ENCODE results near the gene SNX25. TPM values are rescaled to one million over a fixed set of nuclear protein-coding genes. Genes with fewer than 3 reads are reported as not detected.
A peak's percentile ranks its signal among the peaks of the same experiment; 100 is the strongest.

Gene SNX25
- total RNA-seq (10 to 100 TPM; 16.9 to 19.9 (median 19.6) TPM), polyA plus RNA-seq (10.5 TPM)
- long read RNA-seq, donor 1, transcript SNX25-201 (19 exons, 3,264 nt): major isoform, 41 of 73 reads
- long read RNA-seq, donor 1, partial matches to known transcripts: 10 of 73 reads
- long read RNA-seq, donor 1, other reads (novel, unspliced or antisense): 22 of 73 reads
- long read RNA-seq, donor 2, transcript SNX25-201 (19 exons, 3,264 nt): major isoform, 20 of 34 reads
- long read RNA-seq, donor 2, partial matches to known transcripts: 2 of 34 reads
- long read RNA-seq, donor 2, other reads (novel, unspliced or antisense): 12 of 34 reads
- long read RNA-seq, donor 3, partial matches to known transcripts: 3 of 10 reads
- long read RNA-seq, donor 3, other reads (novel, unspliced or antisense): 6 of 10 reads
- long read RNA-seq, donor 4, transcript SNX25-201 (19 exons, 3,264 nt): major isoform, 9 of 14 reads
- long read RNA-seq, donor 4, partial matches to known transcripts: 1 of 14 reads
- long read RNA-seq, donor 4, other reads (novel, unspliced or antisense): 4 of 14 reads

- Histone ChIP-seq H3K27ac (ENCODE audit: low read length) (peak within 1 kb of the TSS; percentile 90), H3K27me3 (ENCODE audit: control insufficient read depth, insufficient read depth) (no peaks in the 10 kb centered on the region), H3K4me1 (ENCODE audit: control insufficient read depth, insufficient read depth, low read length) (peaks cover 4% of the 10 kb centered on the region), H3K9me3 (ENCODE audit: control insufficient read depth, low read length) (no peaks in the 10 kb centered on the region), H3K4me3 (ENCODE audit: low read length) (peak within 1 kb of the TSS; percentile 96)
- intact Hi-C loops (cut with DNase I): loop anchor here in 1 of 4 donors (10.0 kb wide), 1 partner anchor 96 kb away; no protein-coding TSS in a partner anchor
- peak; percentile 91 to 96 (median 96) for DNase-seq
- under 1% methylated on average over 72 of the region's 72 CpGs for WGBS
- peak; percentile 96 to 97 for ATAC-seq
Observed at GRCh38 chr4:185209031-185209851, at the start of gene SNX25. SNX25 (plus strand) TSS chr4:185209598; CDS start chr4:185209827, 229 bp downstream.

- H3K9me3 ChIP-seq (ENCODE audit: control insufficient read depth, low read length): no peaks in the 10 kb centered on the region
- no peak for DNase-seq
- WGBS: 33% methylated on average over 2 of the region's 2 CpGs
- no peak overlapping the region for H3K4me3 ChIP-seq (ENCODE audit: low read length)
- no peaks in the 10 kb centered on the region for H3K27me3 ChIP-seq (ENCODE audit: control insufficient read depth, insufficient read depth)
- intact Hi-C loops (cut with DNase I): no loop called here
- no peak overlapping the region for H3K27ac ChIP-seq (ENCODE audit: low read length)
- peak; percentile 40 to 52 for ATAC-seq
- H3K4me1 ChIP-seq (ENCODE audit: control insufficient read depth, insufficient read depth, low read length): peaks cover 2% of the 10 kb centered on the region
Observed at GRCh38 chr4:185165605-185166063, 43.8 kb upstream of the SNX25 start.

- intact Hi-C loops (cut with DNase I): no loop called here
- H3K9me3 ChIP-seq (ENCODE audit: control insufficient read depth, low read length): no peaks in the 10 kb centered on the region
- DNase-seq (no peak), ATAC-seq (no peak)
- 83% methylated on average over 9 of the region's 9 CpGs for WGBS
- no peak overlapping the region for H3K4me3 ChIP-seq (ENCODE audit: low read length)
- H3K27ac ChIP-seq (ENCODE audit: low read length): no peak overlapping the region
- no peaks in the 10 kb centered on the region for H3K27me3 ChIP-seq (ENCODE audit: control insufficient read depth, insufficient read depth)
- peaks cover 2% of the 10 kb centered on the region for H3K4me1 ChIP-seq (ENCODE audit: control insufficient read depth, insufficient read depth, low read length)
Observed at GRCh38 chr4:185167234-185167633, 42.2 kb upstream of the SNX25 start.

GRCh38 chr4:185171373-185172071 is 37.9 kb upstream of the SNX25 start:
- Histone ChIP-seq H3K9me3 (ENCODE audit: control insufficient read depth, low read length) (no peaks in the 10 kb centered on the region), H3K27me3 (ENCODE audit: control insufficient read depth, insufficient read depth) (no peaks in the 10 kb centered on the region), H3K4me3 (ENCODE audit: low read length) (no peak overlapping the region), H3K27ac (ENCODE audit: low read length) (no peak overlapping the region), H3K4me1 (ENCODE audit: control insufficient read depth, insufficient read depth, low read length) (peaks cover 2% of the 10 kb centered on the region)
- no peak for DNase-seq
- WGBS: 93% methylated on average over 2 of the region's 2 CpGs
- ATAC-seq: no peak
- intact Hi-C loops (cut with DNase I): no loop called here

- no peak overlapping the region for H3K4me3 ChIP-seq (ENCODE audit: low read length)
- no peaks in the 10 kb centered on the region for H3K27me3 ChIP-seq (ENCODE audit: control insufficient read depth, insufficient read depth)
- H3K4me1 ChIP-seq (ENCODE audit: control insufficient read depth, insufficient read depth, low read length): peaks cover 3% of the 10 kb centered on the region
- no peaks in the 10 kb centered on the region for H3K9me3 ChIP-seq (ENCODE audit: control insufficient read depth, low read length)
- WGBS: 93% methylated on average over 3 of the region's 3 CpGs
- no peak overlapping the region for H3K27ac ChIP-seq (ENCODE audit: low read length)
- DNase-seq (no peak), ATAC-seq (no peak)
- intact Hi-C loops (cut with DNase I): no loop called here
Observed at GRCh38 chr4:185179488-185179887, 29.9 kb upstream of the SNX25 start.

GRCh38 chr4:185182239-185182638 is 27.2 kb upstream of the SNX25 start:
- DNase-seq: no peak
- H3K4me1 ChIP-seq (ENCODE audit: control insufficient read depth, insufficient read depth, low read length): peaks cover 1% of the 10 kb centered on the region
- WGBS: 79% methylated on average over 2 of the region's 2 CpGs
- no peak overlapping the region for H3K27ac ChIP-seq (ENCODE audit: low read length)
- no peaks in the 10 kb centered on the region for H3K9me3 ChIP-seq (ENCODE audit: control insufficient read depth, low read length)
- H3K4me3 ChIP-seq (ENCODE audit: low read length): no peak overlapping the region
- no peak for ATAC-seq
- no peaks in the 10 kb centered on the region for H3K27me3 ChIP-seq (ENCODE audit: control insufficient read depth, insufficient read depth)
- intact Hi-C loops (cut with DNase I): loop anchor here in 1 of 4 donors (5.0 kb wide), 1 partner anchor 145 kb away; no protein-coding TSS in a partner anchor

- intact Hi-C loops (cut with DNase I): loop anchor here in 1 of 4 donors (5.0 kb wide), 1 partner anchor 146 kb away; no protein-coding TSS in a partner anchor
- ATAC-seq (peak; percentile 66 to 78), DNase-seq (peak in 2 of 3 donors; percentile 76 to 87)
- H3K27ac ChIP-seq (ENCODE audit: low read length): no peak overlapping the region
- WGBS: 38% methylated on average over 6 of the region's 6 CpGs
- H3K4me1 ChIP-seq (ENCODE audit: control insufficient read depth, insufficient read depth, low read length): peaks cover 1% of the 10 kb centered on the region
- no peaks in the 10 kb centered on the region for H3K27me3 ChIP-seq (ENCODE audit: control insufficient read depth, insufficient read depth)
- no peaks in the 10 kb centered on the region for H3K9me3 ChIP-seq (ENCODE audit: control insufficient read depth, low read length)
- no peak overlapping the region for H3K4me3 ChIP-seq (ENCODE audit: low read length)
Observed at GRCh38 chr4:185183622-185184281, 25.6 kb upstream of the SNX25 start.

- H3K4me1 ChIP-seq (ENCODE audit: control insufficient read depth, insufficient read depth, low read length): no peaks in the 10 kb centered on the region
- H3K4me3 ChIP-seq (ENCODE audit: low read length): no peak overlapping the region
- H3K27ac ChIP-seq (ENCODE audit: low read length): no peak overlapping the region
- no peaks in the 10 kb centered on the region for H3K9me3 ChIP-seq (ENCODE audit: control insufficient read depth, low read length)
- no peaks in the 10 kb centered on the region for H3K27me3 ChIP-seq (ENCODE audit: control insufficient read depth, insufficient read depth)
- no peak for DNase-seq
- no peak for ATAC-seq
- WGBS: 64% methylated on average over 3 of the region's 3 CpGs
- intact Hi-C loops (cut with DNase I): no loop called here
Observed at GRCh38 chr4:185186769-185187168, 22.6 kb upstream of the SNX25 start.

GRCh38 chr4:185189606-185190305 is 19.6 kb upstream of the SNX25 start:
- 57% methylated on average over 4 of the region's 4 CpGs for WGBS
- ATAC-seq (no peak), DNase-seq (no peak)
- Histone ChIP-seq H3K27me3 (ENCODE audit: control insufficient read depth, insufficient read depth) (no peaks in the 10 kb centered on the region), H3K9me3 (ENCODE audit: control insufficient read depth, low read length) (no peaks in the 10 kb centered on the region), H3K27ac (ENCODE audit: low read length) (no peak overlapping the region), H3K4me3 (ENCODE audit: low read length) (no peak overlapping the region), H3K4me1 (ENCODE audit: control insufficient read depth, insufficient read depth, low read length) (no peaks in the 10 kb centered on the region)
- intact Hi-C loops (cut with DNase I): no loop called here

Measured in right cardiac atrium (tissue), 5 donors.